ENCODE data around the gene DAZAP1. TPM values are rescaled to one million over a fixed set of nuclear protein-coding genes. Genes with fewer than 3 reads are reported as not detected.

The DAZAP1 gene
- total and polyA plus RNA-seq, 5 donors from 2014 or later = 2.4 to 153 (median 5.0) TPM

DNA sequence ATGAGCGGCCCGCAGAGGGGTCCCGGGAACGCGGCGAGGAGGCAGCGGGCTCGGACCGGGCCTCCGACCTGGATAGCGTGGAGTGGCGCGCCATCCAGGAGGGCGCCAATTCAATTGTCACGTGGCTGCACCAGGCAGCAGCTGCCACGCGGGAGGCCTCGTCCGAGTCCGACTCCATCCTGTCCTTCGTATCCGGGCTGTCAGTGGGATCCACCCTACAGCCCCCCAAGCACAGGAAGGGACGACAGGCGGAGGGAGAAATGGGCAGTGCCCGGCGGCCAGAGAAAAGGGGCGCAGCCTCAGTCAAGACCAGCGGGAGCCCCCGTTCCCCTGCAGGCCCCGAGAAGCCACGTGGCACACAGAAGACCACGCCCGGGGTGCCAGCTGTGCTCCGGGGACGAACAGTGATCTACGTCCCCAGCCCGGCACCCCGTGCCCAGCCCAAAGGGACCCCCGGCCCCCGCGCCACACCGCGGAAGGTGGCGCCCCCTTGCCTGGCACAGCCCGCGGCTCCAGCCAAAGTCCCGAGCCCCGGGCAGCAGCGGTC is 61.0 kb downstream of the DAZAP1 start:
- Mint-ChIP-seq H3K36me3 (no peaks in the 10 kb centered on the region), H3K4me1 (peaks cover 0 to 21% (median 1%) of the 10 kb centered on the region in 4 donors), H3K27ac (no peak overlapping the region), H3K9me3 (peaks cover 0 to 2% (median 0%) of the 10 kb centered on the region in 7 donors), H3K4me3 (peak overlapping the region in 3 of 4 donors; percentile 63 to 75 (median 66)), H3K27me3 (peaks cover 5% of the 10 kb centered on the region)
- Histone ChIP-seq H3K27me3 (ENCODE audit: control insufficient read depth, insufficient read depth, low read length) (no peaks in the 10 kb centered on the region), H3K9me3 (ENCODE audit: control insufficient read depth in 2 of 2, low read length in 2 of 2) (no peaks in the 10 kb centered on the region), H3K36me3 (ENCODE audit: control insufficient read depth, insufficient read depth, low read length) (no peaks in the 10 kb centered on the region), H3K27ac (ENCODE audit: insufficient read depth, low read length, poor library complexity, severe bottlenecking) (no peak overlapping the region), H3K4me3 (ENCODE audit: low read depth, low read length) (no peak overlapping the region), H3K4me1 (ENCODE audit: control insufficient read depth, insufficient read depth, low read length, poor library complexity, severe bottlenecking) (peaks cover 56% of the 10 kb centered on the region)
- no peak for ATAC-seq (ENCODE audit: low read depth in 2 of 2)
- DNase-seq = no peak

DNA sequence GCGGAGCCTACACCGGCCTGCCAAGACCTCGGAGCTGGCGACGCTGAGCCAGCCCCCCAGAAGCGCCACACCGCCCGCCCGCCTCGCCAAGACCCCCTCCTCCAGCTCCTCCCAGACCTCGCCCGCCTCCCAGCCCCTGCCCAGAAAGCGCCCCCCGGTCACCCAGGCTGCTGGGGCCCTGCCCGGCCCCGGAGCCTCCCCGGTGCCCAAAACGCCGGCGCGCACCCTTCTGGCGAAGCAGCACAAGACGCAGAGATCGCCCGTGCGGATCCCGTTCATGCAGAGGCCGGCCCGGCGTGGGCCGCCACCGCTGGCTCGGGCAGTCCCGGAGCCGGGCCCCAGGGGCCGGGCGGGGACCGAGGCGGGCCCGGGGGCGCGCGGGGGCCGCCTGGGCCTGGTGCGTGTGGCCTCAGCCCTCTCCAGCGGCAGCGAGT is 61.5 kb downstream of the DAZAP1 start:
- no peak overlapping the region for H3K27ac ChIP-seq (ENCODE audit: insufficient read depth, low read length, poor library complexity, severe bottlenecking)
- peaks cover 0 to 21% (median 1%) of the 10 kb centered on the region in 4 donors for H3K4me1 Mint-ChIP-seq
- H3K27me3 Mint-ChIP-seq = peaks cover 5% of the 10 kb centered on the region
- DNase-seq (peak in 1 of 3 donors; percentile 29), ATAC-seq (ENCODE audit: low read depth in 2 of 2) (no peak)
- H3K4me3 Mint-ChIP-seq = peak overlapping the region in 3 of 4 donors; percentile 21 to 68 (median 26)
- no peaks in the 10 kb centered on the region for H3K36me3 ChIP-seq (ENCODE audit: control insufficient read depth, insufficient read depth, low read length)
- H3K36me3 Mint-ChIP-seq = no peaks in the 10 kb centered on the region
- no peaks in the 10 kb centered on the region for H3K9me3 ChIP-seq (ENCODE audit: control insufficient read depth in 2 of 2, low read length in 2 of 2)
- peaks cover 0 to 2% (median 0%) of the 10 kb centered on the region in 7 donors for H3K9me3 Mint-ChIP-seq
- no peak overlapping the region for H3K4me3 ChIP-seq (ENCODE audit: low read depth, low read length)
- H3K4me1 ChIP-seq (ENCODE audit: control insufficient read depth, insufficient read depth, low read length, poor library complexity, severe bottlenecking) = peaks cover 56% of the 10 kb centered on the region
- H3K27ac Mint-ChIP-seq = no peak overlapping the region
- H3K27me3 ChIP-seq (ENCODE audit: control insufficient read depth, insufficient read depth, low read length) = no peaks in the 10 kb centered on the region

DNA sequence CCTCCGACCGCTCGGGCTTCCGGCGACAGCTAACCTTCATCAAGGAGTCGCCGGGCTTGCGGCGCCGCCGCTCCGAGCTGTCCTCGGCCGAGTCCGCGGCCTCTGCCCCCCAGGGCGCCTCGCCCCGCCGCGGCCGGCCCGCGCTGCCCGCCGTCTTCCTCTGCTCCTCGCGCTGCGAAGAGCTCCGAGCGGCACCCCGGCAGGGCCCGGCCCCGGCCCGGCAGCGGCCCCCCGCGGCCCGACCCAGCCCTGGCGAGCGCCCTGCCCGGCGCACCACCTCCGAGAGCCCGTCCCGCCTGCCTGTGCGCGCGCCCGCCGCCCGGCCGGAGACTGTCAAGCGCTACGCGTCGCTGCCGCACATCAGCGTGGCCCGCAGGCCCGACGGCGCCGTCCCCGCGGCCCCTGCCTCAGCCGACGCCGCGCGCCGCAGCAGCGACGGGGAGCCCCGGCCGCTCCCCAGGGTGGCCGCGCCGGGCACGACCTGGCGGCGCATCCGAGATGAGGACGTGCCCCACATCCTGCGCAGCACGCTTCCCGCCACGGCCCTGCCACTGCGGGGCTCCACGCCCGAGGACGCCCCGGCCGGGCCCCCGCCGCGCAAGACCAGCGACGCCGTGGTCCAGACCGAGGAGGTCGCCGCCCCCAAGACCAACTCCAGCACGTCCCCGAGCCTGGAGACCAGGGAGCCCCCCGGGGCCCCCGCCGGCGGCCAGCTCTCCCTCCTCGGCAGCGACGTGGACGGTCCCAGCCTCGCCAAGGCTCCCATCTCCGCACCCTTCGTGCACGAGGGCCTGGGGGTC is 62.1 kb downstream of the DAZAP1 start:
- Histone ChIP-seq H3K4me1 (ENCODE audit: control insufficient read depth, insufficient read depth, low read length, poor library complexity, severe bottlenecking) (peaks cover 56% of the 10 kb centered on the region), H3K4me3 (ENCODE audit: low read depth, low read length) (no peak overlapping the region), H3K9me3 (ENCODE audit: control insufficient read depth in 2 of 2, low read length in 2 of 2) (no peaks in the 10 kb centered on the region), H3K36me3 (ENCODE audit: control insufficient read depth, insufficient read depth, low read length) (no peaks in the 10 kb centered on the region), H3K27me3 (ENCODE audit: control insufficient read depth, insufficient read depth, low read length) (no peaks in the 10 kb centered on the region), H3K27ac (ENCODE audit: insufficient read depth, low read length, poor library complexity, severe bottlenecking) (no peak overlapping the region)
- Mint-ChIP-seq H3K36me3 (no peaks in the 10 kb centered on the region), H3K27ac (no peak overlapping the region), H3K4me1 (peaks cover 0 to 22% (median 1%) of the 10 kb centered on the region in 4 donors), H3K9me3 (peaks cover 0 to 2% (median 0%) of the 10 kb centered on the region in 7 donors), H3K27me3 (peaks cover under 1% of the 10 kb centered on the region), H3K4me3 (peak overlapping the region in 1 of 4 donors; percentile 86)
- ATAC-seq (ENCODE audit: low read depth in 2 of 2) (peak; percentile 22 to 27), DNase-seq (peak in 1 of 3 donors; percentile 54)

DNA sequence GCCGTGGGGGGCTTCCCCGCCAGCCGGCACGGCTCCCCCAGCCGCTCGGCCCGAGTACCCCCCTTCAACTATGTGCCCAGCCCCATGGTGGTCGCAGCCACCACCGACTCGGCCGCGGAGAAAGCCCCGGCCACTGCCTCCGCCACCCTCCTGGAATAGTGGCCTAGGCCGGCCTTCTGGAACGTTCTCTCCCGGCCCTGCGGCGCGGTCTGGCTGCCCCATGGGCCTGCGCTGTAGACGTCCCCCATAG is 62.6 kb downstream of the DAZAP1 start:
- H3K4me1 Mint-ChIP-seq = peaks cover 0 to 23% (median 1%) of the 10 kb centered on the region in 4 donors
- peaks cover 56% of the 10 kb centered on the region for H3K4me1 ChIP-seq (ENCODE audit: control insufficient read depth, insufficient read depth, low read length, poor library complexity, severe bottlenecking)
- H3K27ac Mint-ChIP-seq = peak overlapping the region in 1 of 3 donors; percentile 36

DNA sequence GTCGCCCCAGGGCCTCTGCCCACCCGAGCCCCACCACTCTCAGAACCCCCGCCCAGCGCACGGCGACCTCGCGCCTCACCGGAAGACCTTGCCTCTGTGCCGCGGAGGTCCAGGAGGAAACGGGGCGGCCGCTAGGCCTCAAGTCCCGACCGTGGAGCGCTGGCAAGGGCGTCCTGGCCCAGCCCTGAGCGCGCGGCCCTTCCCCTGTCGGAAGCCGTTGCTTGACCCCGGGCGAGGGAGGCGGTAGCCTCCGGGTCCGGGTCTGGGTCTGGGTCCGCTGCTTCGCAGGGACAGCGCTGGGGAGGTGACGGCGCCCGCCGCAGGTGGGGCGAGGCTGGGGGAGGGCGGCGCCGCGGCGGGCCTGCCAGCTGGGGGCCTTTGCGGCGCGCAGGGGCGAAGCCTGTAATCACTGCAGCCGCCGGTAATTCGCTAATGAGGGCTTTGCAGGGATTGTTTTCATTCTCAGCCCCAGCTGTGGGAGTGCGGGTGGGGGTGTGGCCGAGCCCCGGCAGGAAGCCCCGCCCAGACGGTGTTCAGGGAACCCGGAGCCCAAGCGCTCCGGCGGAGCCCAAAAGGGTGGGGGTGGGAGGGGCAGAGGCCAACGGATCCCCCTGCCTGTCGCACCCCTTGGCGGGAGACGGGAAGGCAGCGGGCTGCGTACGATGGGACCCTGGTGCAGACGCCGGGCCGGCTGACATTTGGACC is 63.1 kb downstream of the DAZAP1 start:
- Histone ChIP-seq H3K36me3 (ENCODE audit: control insufficient read depth, insufficient read depth, low read length) (no peaks in the 10 kb centered on the region), H3K27me3 (ENCODE audit: control insufficient read depth, insufficient read depth, low read length) (no peaks in the 10 kb centered on the region), H3K4me3 (ENCODE audit: low read depth, low read length) (peak overlapping the region; percentile 32), H3K27ac (ENCODE audit: insufficient read depth, low read length, poor library complexity, severe bottlenecking) (no peak overlapping the region), H3K9me3 (ENCODE audit: control insufficient read depth in 2 of 2, low read length in 2 of 2) (no peaks in the 10 kb centered on the region), H3K4me1 (ENCODE audit: control insufficient read depth, insufficient read depth, low read length, poor library complexity, severe bottlenecking) (peaks cover 56% of the 10 kb centered on the region)
- ATAC-seq (ENCODE audit: low read depth in 2 of 2) (peak; percentile 67 to 73), DNase-seq (peak; percentile 67 to 88 (median 73))
- H3K27me3 Mint-ChIP-seq = no peaks in the 10 kb centered on the region
- peaks cover 0 to 2% (median 0%) of the 10 kb centered on the region in 7 donors for H3K9me3 Mint-ChIP-seq
- no peaks in the 10 kb centered on the region for H3K36me3 Mint-ChIP-seq
- H3K4me3 Mint-ChIP-seq = peak overlapping the region; percentile 83 to 89 (median 84)
- peak overlapping the region in 1 of 3 donors; percentile 36 for H3K27ac Mint-ChIP-seq
- H3K4me1 Mint-ChIP-seq = peaks cover 0 to 23% (median 1%) of the 10 kb centered on the region in 4 donors

More for the DNA sequence above, 62.6 kb downstream of the DAZAP1 start:
- Mint-ChIP-seq H3K9me3 (peaks cover 0 to 2% (median 0%) of the 10 kb centered on the region in 7 donors), H3K27me3 (no peaks in the 10 kb centered on the region), H3K4me3 (peak overlapping the region; percentile 83 to 89 (median 84)), H3K36me3 (no peaks in the 10 kb centered on the region)
- ATAC-seq (ENCODE audit: low read depth in 2 of 2) (no peak), DNase-seq (no peak)
- Histone ChIP-seq H3K27ac (ENCODE audit: insufficient read depth, low read length, poor library complexity, severe bottlenecking) (no peak overlapping the region), H3K27me3 (ENCODE audit: control insufficient read depth, insufficient read depth, low read length) (no peaks in the 10 kb centered on the region), H3K36me3 (ENCODE audit: control insufficient read depth, insufficient read depth, low read length) (no peaks in the 10 kb centered on the region), H3K9me3 (ENCODE audit: control insufficient read depth in 2 of 2, low read length in 2 of 2) (no peaks in the 10 kb centered on the region), H3K4me3 (ENCODE audit: low read depth, low read length) (no peak overlapping the region)

DNA sequence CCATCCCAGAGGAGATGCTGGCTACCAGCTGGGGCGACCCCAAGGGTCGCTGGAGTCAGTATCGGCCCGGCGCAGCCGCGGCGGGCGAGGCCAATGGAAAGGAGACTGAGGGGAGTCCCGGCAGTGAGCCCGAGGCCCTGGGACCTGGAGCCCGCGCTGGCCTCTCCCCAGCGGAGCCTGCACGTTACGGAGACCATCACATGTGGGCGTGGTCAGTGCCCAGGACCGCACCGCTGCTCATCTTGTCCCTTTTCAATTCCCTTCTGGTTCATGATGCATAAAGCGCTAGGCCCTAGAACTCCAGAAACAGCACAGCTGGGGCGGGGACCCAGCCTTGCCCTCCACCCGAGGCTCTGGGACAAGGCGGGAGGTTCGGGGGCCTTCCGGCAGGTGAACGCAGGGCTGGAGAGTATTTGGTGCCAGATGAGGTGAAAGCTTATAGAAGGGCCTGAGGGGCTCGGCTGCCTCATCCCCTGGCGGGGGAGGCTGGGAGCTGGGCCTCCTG is 63.7 kb downstream of the DAZAP1 start:
- H3K9me3 Mint-ChIP-seq = peaks cover 0 to 2% (median 0%) of the 10 kb centered on the region in 7 donors
- no peaks in the 10 kb centered on the region for H3K27me3 Mint-ChIP-seq
- H3K36me3 Mint-ChIP-seq = no peaks in the 10 kb centered on the region
- no peak overlapping the region for H3K27ac Mint-ChIP-seq
- H3K4me3 ChIP-seq (ENCODE audit: low read depth, low read length) = peak overlapping the region; percentile 32
- H3K27me3 ChIP-seq (ENCODE audit: control insufficient read depth, insufficient read depth, low read length) = no peaks in the 10 kb centered on the region
- H3K27ac ChIP-seq (ENCODE audit: insufficient read depth, low read length, poor library complexity, severe bottlenecking) = no peak overlapping the region
- no peaks in the 10 kb centered on the region for H3K9me3 ChIP-seq (ENCODE audit: control insufficient read depth in 2 of 2, low read length in 2 of 2)
- DNase-seq (peak in 1 of 3 donors; percentile 39), ATAC-seq (ENCODE audit: low read depth in 2 of 2) (peak; percentile 15 to 18)
- peaks cover 0 to 23% (median 1%) of the 10 kb centered on the region in 4 donors for H3K4me1 Mint-ChIP-seq
- no peaks in the 10 kb centered on the region for H3K36me3 ChIP-seq (ENCODE audit: control insufficient read depth, insufficient read depth, low read length)
- H3K4me3 Mint-ChIP-seq = peak overlapping the region; percentile 80 to 86 (median 83)
- H3K4me1 ChIP-seq (ENCODE audit: control insufficient read depth, insufficient read depth, low read length, poor library complexity, severe bottlenecking) = peaks cover 51% of the 10 kb centered on the region

DNA sequence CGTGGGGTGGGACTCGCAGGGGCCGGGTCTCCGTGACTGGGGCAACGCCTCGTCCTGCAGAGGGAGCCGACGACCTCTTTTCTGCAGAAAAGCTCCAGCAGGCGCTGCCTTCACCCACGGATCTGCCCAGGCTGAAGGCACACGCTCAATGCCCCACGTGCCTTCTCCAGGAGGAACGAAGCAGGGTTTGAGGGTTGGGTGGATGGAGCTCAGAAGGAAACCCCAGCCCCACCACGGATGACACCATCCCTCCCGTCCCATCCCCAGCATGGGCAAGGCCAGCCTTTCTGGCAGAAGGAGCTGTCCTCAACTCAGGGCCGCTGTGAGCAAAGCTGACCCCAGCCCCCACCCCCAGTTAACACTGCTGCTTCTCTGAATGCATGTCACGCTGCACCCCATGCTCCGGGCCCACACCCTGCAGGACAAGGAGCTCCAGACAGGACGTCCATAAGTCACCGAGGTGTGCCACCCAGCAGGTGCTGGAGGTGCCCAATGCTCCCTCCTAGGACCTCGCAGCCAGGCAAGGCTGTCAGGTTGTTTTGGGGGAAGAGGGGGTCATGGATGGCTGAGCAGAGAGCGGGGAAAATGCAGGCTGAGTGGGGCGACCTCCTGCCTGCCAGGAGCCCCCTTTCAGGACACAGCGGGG is 64.3 kb downstream of the DAZAP1 start:
- Histone ChIP-seq H3K27me3 (ENCODE audit: control insufficient read depth, insufficient read depth, low read length) (no peaks in the 10 kb centered on the region), H3K36me3 (ENCODE audit: control insufficient read depth, insufficient read depth, low read length) (peaks cover 5% of the 10 kb centered on the region), H3K4me1 (ENCODE audit: control insufficient read depth, insufficient read depth, low read length, poor library complexity, severe bottlenecking) (peaks cover 45% of the 10 kb centered on the region), H3K27ac (ENCODE audit: insufficient read depth, low read length, poor library complexity, severe bottlenecking) (no peak overlapping the region), H3K9me3 (ENCODE audit: control insufficient read depth in 2 of 2, low read length in 2 of 2) (no peaks in the 10 kb centered on the region), H3K4me3 (ENCODE audit: low read depth, low read length) (peak overlapping the region; percentile 32)
- Mint-ChIP-seq H3K36me3 (no peaks in the 10 kb centered on the region), H3K4me3 (peak overlapping the region; percentile 83 to 86 (median 84)), H3K27ac (no peak overlapping the region), H3K4me1 (peaks cover 0 to 27% (median 1%) of the 10 kb centered on the region in 4 donors), H3K9me3 (peaks cover 0 to 2% (median 0%) of the 10 kb centered on the region in 7 donors), H3K27me3 (no peaks in the 10 kb centered on the region)
- ATAC-seq (ENCODE audit: low read depth in 2 of 2) (peak; percentile 8 to 19), DNase-seq (peak in 2 of 3 donors; percentile 39 to 41)

Measured in CD4-positive, CD25-positive, alpha-beta regulatory T cell (primary cell).